ENCODE results near the gene DPP3.
A peak's percentile ranks its signal among the peaks of the same experiment; 100 is the strongest.
"Not testable (repeated sequence)": the region's sequence is repeated elsewhere in the genome, so short reads cannot be mapped to it uniquely, and the experiment has no call there.

Gene DPP3

GRCh38 chr11:66454247-66454646 is 26.0 kb upstream of the DPP3 start:
- ATAC-seq = no peak
- H3K36me3 Mint-ChIP-seq (ENCODE audit: low read depth) = no peaks in the 10 kb centered on the region
- H3K27ac Mint-ChIP-seq = no peak overlapping the region

GRCh38 chr11:66454828-66455227 is 25.4 kb upstream of the DPP3 start:
- no peaks in the 10 kb centered on the region for H3K36me3 Mint-ChIP-seq (ENCODE audit: low read depth)
- H3K4me3 Mint-ChIP-seq = no peak overlapping the region
- peak overlapping the region; percentile 20 for H3K27ac Mint-ChIP-seq
- DNase-seq (no peak), ATAC-seq (no peak)
- H3K9me3 Mint-ChIP-seq = no peaks in the 10 kb centered on the region
- peaks cover 39% of the 10 kb centered on the region for H3K4me1 Mint-ChIP-seq
- peaks cover 6% of the 10 kb centered on the region for H3K27me3 Mint-ChIP-seq

More at GRCh38 chr11:66454247-66454646, 26.0 kb upstream of the DPP3 start:
- Mint-ChIP-seq H3K9me3 (no peaks in the 10 kb centered on the region), H3K4me1 (peaks cover 33% of the 10 kb centered on the region), H3K27me3 (peaks cover 11% of the 10 kb centered on the region), H3K4me3 (no peak overlapping the region)
- DNase-seq = peak; percentile 29

GRCh38 chr11:66457826-66458225 is 22.4 kb upstream of the DPP3 start:
- H3K27me3 Mint-ChIP-seq = peaks cover 2% of the 10 kb centered on the region
- no peaks in the 10 kb centered on the region for H3K9me3 Mint-ChIP-seq
- DNase-seq (no peak), ATAC-seq (no peak)
- H3K4me1 Mint-ChIP-seq = peaks cover 47% of the 10 kb centered on the region
- H3K27ac Mint-ChIP-seq = no peak overlapping the region
- no peak overlapping the region for H3K4me3 Mint-ChIP-seq
- H3K36me3 Mint-ChIP-seq (ENCODE audit: low read depth) = no peaks in the 10 kb centered on the region

GRCh38 chr11:66459138-66459778 is 21.0 kb upstream of the DPP3 start:
- peaks cover 46% of the 10 kb centered on the region for H3K4me1 Mint-ChIP-seq
- peaks cover 2% of the 10 kb centered on the region for H3K27me3 Mint-ChIP-seq
- H3K4me3 Mint-ChIP-seq = peak overlapping the region; percentile 1
- DNase-seq = peak; percentile 40
- peak overlapping the region; percentile 83 for H3K27ac Mint-ChIP-seq
- no peaks in the 10 kb centered on the region for H3K9me3 Mint-ChIP-seq
- peak; percentile 86 for ATAC-seq
- no peaks in the 10 kb centered on the region for H3K36me3 Mint-ChIP-seq (ENCODE audit: low read depth)

- Mint-ChIP-seq H3K36me3 (ENCODE audit: low read depth) (no peaks in the 10 kb centered on the region), H3K9me3 (no peaks in the 10 kb centered on the region), H3K27me3 (no peaks in the 10 kb centered on the region), H3K27ac (no peak overlapping the region), H3K4me1 (peaks cover 54% of the 10 kb centered on the region), H3K4me3 (no peak overlapping the region)
- no peak for ATAC-seq
- no peak for DNase-seq
Observed at GRCh38 chr11:66462010-66462409, 18.2 kb upstream of the DPP3 start.

GRCh38 chr11:66462911-66463310 is 17.3 kb upstream of the DPP3 start:
- no peaks in the 10 kb centered on the region for H3K36me3 Mint-ChIP-seq (ENCODE audit: low read depth)
- DNase-seq (no peak), ATAC-seq (no peak)
- no peak overlapping the region for H3K27ac Mint-ChIP-seq
- peaks cover 54% of the 10 kb centered on the region for H3K4me1 Mint-ChIP-seq
- no peaks in the 10 kb centered on the region for H3K27me3 Mint-ChIP-seq
- no peak overlapping the region for H3K4me3 Mint-ChIP-seq
- no peaks in the 10 kb centered on the region for H3K9me3 Mint-ChIP-seq

- not testable (repeated sequence) for H3K4me3 Mint-ChIP-seq, H3K27me3 Mint-ChIP-seq, H3K27ac Mint-ChIP-seq
Observed at GRCh38 chr11:66464116-66464515, 16.1 kb upstream of the DPP3 start.

GRCh38 chr11:66464916-66465315 is 15.3 kb upstream of the DPP3 start:
- H3K27me3 Mint-ChIP-seq = no peaks in the 10 kb centered on the region

More at GRCh38 chr11:66464116-66464515, 16.1 kb upstream of the DPP3 start:
- peaks cover 51% of the 10 kb centered on the region for H3K4me1 Mint-ChIP-seq
- ATAC-seq; DNase-seq; H3K36me3 Mint-ChIP-seq (ENCODE audit: low read depth); H3K9me3 Mint-ChIP-seq: not testable (repeated sequence)

GRCh38 chr11:66465373-66466224 is 14.6 kb upstream of the DPP3 start:
- Mint-ChIP-seq H3K27me3 (no peaks in the 10 kb centered on the region), H3K4me1 (peaks cover 48% of the 10 kb centered on the region), H3K36me3 (ENCODE audit: low read depth) (no peaks in the 10 kb centered on the region), H3K9me3 (no peaks in the 10 kb centered on the region), H3K4me3 (peak overlapping the region; percentile 72), H3K27ac (peak overlapping the region; percentile 35)
- ATAC-seq = no peak
- no peak for DNase-seq

More at GRCh38 chr11:66464916-66465315, 15.3 kb upstream of the DPP3 start:
- H3K4me3 Mint-ChIP-seq = no peak overlapping the region
- H3K9me3 Mint-ChIP-seq = no peaks in the 10 kb centered on the region
- peaks cover 44% of the 10 kb centered on the region for H3K4me1 Mint-ChIP-seq
- H3K36me3 Mint-ChIP-seq (ENCODE audit: low read depth) = no peaks in the 10 kb centered on the region
- no peak for ATAC-seq
- H3K27ac Mint-ChIP-seq = no peak overlapping the region
- no peak for DNase-seq

GRCh38 chr11:66466225-66467033 is 13.8 kb upstream of the DPP3 start, which contains the start of gene PELI3:
Gene PELI3 (plus strand): TSS chr11:66466905. CDS start chr11:66468129, 1,224 bp downstream.
- ATAC-seq (peak; percentile 77), DNase-seq (peak; percentile 95)
- no peaks in the 10 kb centered on the region for H3K27me3 Mint-ChIP-seq
- peak within 1 kb of the TSS; percentile 35 for H3K27ac Mint-ChIP-seq
- H3K9me3 Mint-ChIP-seq = no peaks in the 10 kb centered on the region
- peaks cover 53% of the 10 kb centered on the region for H3K4me1 Mint-ChIP-seq
- no peaks in the 10 kb centered on the region for H3K36me3 Mint-ChIP-seq (ENCODE audit: low read depth)
- peak within 1 kb of the TSS; percentile 80 for H3K4me3 Mint-ChIP-seq

GRCh38 chr11:66467034-66467659 is 13.1 kb upstream of the DPP3 start:
- no peaks in the 10 kb centered on the region for H3K36me3 Mint-ChIP-seq (ENCODE audit: low read depth)
- H3K4me1 Mint-ChIP-seq = peaks cover 51% of the 10 kb centered on the region
- ATAC-seq = peak; percentile 29
- H3K27ac Mint-ChIP-seq = peak overlapping the region; percentile 22
- DNase-seq = peak; percentile 48
- peak overlapping the region; percentile 80 for H3K4me3 Mint-ChIP-seq
- no peaks in the 10 kb centered on the region for H3K27me3 Mint-ChIP-seq
- no peaks in the 10 kb centered on the region for H3K9me3 Mint-ChIP-seq

GRCh38 chr11:66467756-66468155 is 12.5 kb upstream of the DPP3 start:
- Mint-ChIP-seq H3K4me3 (peak overlapping the region; percentile 80), H3K36me3 (ENCODE audit: low read depth) (no peaks in the 10 kb centered on the region), H3K9me3 (no peaks in the 10 kb centered on the region), H3K27ac (peak overlapping the region; percentile 22), H3K4me1 (peaks cover 46% of the 10 kb centered on the region), H3K27me3 (no peaks in the 10 kb centered on the region)
- DNase-seq = peak; percentile 50
- peak; percentile 64 for ATAC-seq

- H3K4me3 Mint-ChIP-seq = no peak overlapping the region
Observed at GRCh38 chr11:66468691-66469090, 11.5 kb upstream of the DPP3 start.

GRCh38 chr11:66469441-66469840 is 10.8 kb upstream of the DPP3 start:
- Mint-ChIP-seq H3K27me3 (no peaks in the 10 kb centered on the region), H3K9me3 (no peaks in the 10 kb centered on the region), H3K27ac (no peak overlapping the region), H3K36me3 (ENCODE audit: low read depth) (no peaks in the 10 kb centered on the region), H3K4me1 (peaks cover 40% of the 10 kb centered on the region), H3K4me3 (no peak overlapping the region)
- ATAC-seq (no peak), DNase-seq (no peak)

More at GRCh38 chr11:66468691-66469090, 11.5 kb upstream of the DPP3 start:
- no peak for ATAC-seq
- Mint-ChIP-seq H3K27ac (no peak overlapping the region), H3K27me3 (no peaks in the 10 kb centered on the region), H3K4me1 (peaks cover 40% of the 10 kb centered on the region), H3K36me3 (ENCODE audit: low read depth) (no peaks in the 10 kb centered on the region), H3K9me3 (no peaks in the 10 kb centered on the region)
- no peak for DNase-seq
